HepG2 (cell line): ENCODE measurements around the gene IFIT5. TPM values are rescaled to one million over a fixed set of nuclear protein-coding genes. Genes with fewer than 3 reads are reported as not detected.
A peak's percentile ranks its signal among the peaks of the same experiment; 100 is the strongest.

ENCODE experiments used
- CEBPG ChIP-seq: IDR thresholded peaks from 2 replicates; pipeline ENCODE4 v1.6.1; 2016
- CSRNP2 ChIP-seq: sonication (generic); formaldehyde crosslinking; conservative IDR thresholded peaks from 2 replicates; pipeline ENCODE4 v1.8.0; 2022; ENCODE audit warnings: low read depth, missing genetic modification reagents
- GLI4 ChIP-seq: sonication (generic); formaldehyde crosslinking; IDR thresholded peaks from 2 replicates; pipeline ENCODE4 v1.5.1; 2020; ENCODE audit warnings: missing genetic modification reagents, mild to moderate bottlenecking, moderate library complexity, borderline replicate concordance
- NPAS2 ChIP-seq: sonication (generic); formaldehyde crosslinking; IDR thresholded peaks from 2 replicates; pipeline ENCODE4 v1.8.0; 2022; ENCODE audit warnings: mild to moderate bottlenecking, missing genetic modification reagents, borderline replicate concordance
- PAWR ChIP-seq: sonication (generic); formaldehyde crosslinking; IDR thresholded peaks from 2 replicates; pipeline ENCODE4 v1.4.0; 2020; ENCODE audit warnings: missing genetic modification reagents, mild to moderate bottlenecking, borderline replicate concordance
- SALL2 ChIP-seq: sonication (generic); formaldehyde crosslinking; IDR thresholded peaks from 2 replicates; pipeline ENCODE4 v1.8.1; 2023; ENCODE audit warnings: mild to moderate bottlenecking, missing genetic modification reagents, inconsistent platforms
- TBL1XR1 ChIP-seq: fragments of 150-350 bp; IDR thresholded peaks from 2 replicates; pipeline ENCODE4 v1.6.1; 2014; ENCODE audit warnings: borderline replicate concordance, low read length; ENCODE audit not compliant: partially characterized antibody
- ZNF382 ChIP-seq: sonication (generic); formaldehyde crosslinking; IDR thresholded peaks from 2 replicates; pipeline ENCODE4 v1.5.0; 2020; ENCODE audit warnings: missing genetic modification reagents, mild to moderate bottlenecking, borderline replicate concordance
- ZNF432 ChIP-seq: sonication (generic); formaldehyde crosslinking; IDR thresholded peaks from 2 replicates; pipeline ENCODE4 v1.5.0; 2020; ENCODE audit warnings: missing genetic modification reagents, mild to moderate bottlenecking, borderline replicate concordance
- ZNF577 ChIP-seq: sonication (generic); formaldehyde crosslinking; IDR thresholded peaks from 2 replicates; pipeline ENCODE4 v1.4.0; 2020; ENCODE audit warnings: mild to moderate bottlenecking, low read depth, missing genetic modification reagents, borderline replicate concordance
- ZNF703 ChIP-seq: sonication (generic); formaldehyde crosslinking; IDR thresholded peaks from 2 replicates; pipeline ENCODE4 v1.5.1; 2020; ENCODE audit warnings: missing genetic modification reagents, mild to moderate bottlenecking, moderate library complexity, borderline replicate concordance
- polyA plus RNA-seq, 8 experiments: library from polyadenylated mRNA; depleted of rRNA in 3 of 8; stranded (reverse) in 7 of 8; unstranded in 1 of 8; fragments of >200 nt; fragmentation: Illumina TruSeq in 4 of 8; extraction: Trizol in 4 of 8; gene quantifications; 2 replicates each; pipeline versions ENCODE4 v1.2.1 to v1.2.3, GENCODE V29; 2011 to 2016; ENCODE audit warnings: low read depth in 4 of 8, missing spikeins in 1 of 8, mixed read lengths in 1 of 8; ENCODE audit not compliant: insufficient read depth in 1 of 8
- total RNA-seq, 5 experiments: library from RNA; depleted of rRNA; stranded (reverse); fragments of >200 nt; fragmentation: Illumina TruSeq; extraction: Trizol; gene quantifications; 2 replicates each; pipeline ENCODE4 v1.2.3, GENCODE V29; 2016; ENCODE audit warnings: low read depth in 1 of 5
- TF ChIP-seq, protein P1 (sequence below): sonication (generic); formaldehyde crosslinking; IDR thresholded peaks from 2 replicates; pipeline ENCODE4 v1.5.0; 2020; ENCODE audit warnings: missing genetic modification reagents
- TF ChIP-seq, protein P2 (sequence below): sonication (generic); formaldehyde crosslinking; conservative IDR thresholded peaks from 2 replicates; pipeline ENCODE4 v1.4.0; 2020; ENCODE audit warnings: missing genetic modification reagents
- TF ChIP-seq, protein P3 (sequence below), 2 experiments: sonication (generic) in 1 of 2; formaldehyde crosslinking in 1 of 2; IDR thresholded peaks; 2 replicates each; pipeline versions ENCODE4 v1.4.0 to v1.6.1; 2018 to 2020; ENCODE audit warnings: missing genetic modification reagents in 2 of 2, borderline replicate concordance in 1 of 2, low read depth in 1 of 2, mild to moderate bottlenecking in 1 of 2, missing biosample characterization in 1 of 2
- TF ChIP-seq, protein P4 (sequence below): sonication (generic); formaldehyde crosslinking; IDR thresholded peaks from 2 replicates; pipeline ENCODE4 v1.4.0; 2020; ENCODE audit warnings: missing genetic modification reagents
- TF ChIP-seq, protein P5 (sequence below): sonication (generic); formaldehyde crosslinking; IDR thresholded peaks from 2 replicates; pipeline ENCODE4 v1.4.0; 2020; ENCODE audit warnings: missing genetic modification reagents

IFIT5 gene
- total and polyA plus RNA-seq, 2 of the 13 experiments (the other 11 are each of a cell fraction or from before 2014, with no cell fraction given), result 2.2 to 8.3 TPM

GRCh38 chr10:89414879-89415821 lies 782 bp downstream of the IFIT5 start (continued):
- TF ChIP-seq SALL2 (CRISPR knock-in tag), result no peak
- TF ChIP-seq GLI4 (CRISPR knock-in tag), result 0 out of 2 replicates have a peak, but pooled peaks have one; percentile 76
- TF ChIP-seq CSRNP2 (CRISPR knock-in tag), result no peak
- TF ChIP-seq NPAS2 (CRISPR knock-in tag), result no peak
- peak; percentile 69; the same call in 1 of the 2 replicates for TF ChIP-seq ZNF703 (CRISPR knock-in tag)
- TF ChIP-seq, protein P1, sequence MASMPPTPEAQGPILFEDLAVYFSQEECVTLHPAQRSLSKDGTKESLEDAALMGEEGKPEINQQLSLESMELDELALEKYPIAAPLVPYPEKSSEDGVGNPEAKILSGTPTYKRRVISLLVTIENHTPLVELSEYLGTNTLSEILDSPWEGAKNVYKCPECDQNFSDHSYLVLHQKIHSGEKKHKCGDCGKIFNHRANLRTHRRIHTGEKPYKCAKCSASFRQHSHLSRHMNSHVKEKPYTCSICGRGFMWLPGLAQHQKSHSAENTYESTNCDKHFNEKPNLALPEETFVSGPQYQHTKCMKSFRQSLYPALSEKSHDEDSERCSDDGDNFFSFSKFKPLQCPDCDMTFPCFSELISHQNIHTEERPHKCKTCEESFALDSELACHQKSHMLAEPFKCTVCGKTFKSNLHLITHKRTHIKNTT (CRISPR knock-in tag), result no peak
- no peak for TF ChIP-seq TBL1XR1
- no peak for TF ChIP-seq ZNF382
- TF ChIP-seq, protein P2, sequence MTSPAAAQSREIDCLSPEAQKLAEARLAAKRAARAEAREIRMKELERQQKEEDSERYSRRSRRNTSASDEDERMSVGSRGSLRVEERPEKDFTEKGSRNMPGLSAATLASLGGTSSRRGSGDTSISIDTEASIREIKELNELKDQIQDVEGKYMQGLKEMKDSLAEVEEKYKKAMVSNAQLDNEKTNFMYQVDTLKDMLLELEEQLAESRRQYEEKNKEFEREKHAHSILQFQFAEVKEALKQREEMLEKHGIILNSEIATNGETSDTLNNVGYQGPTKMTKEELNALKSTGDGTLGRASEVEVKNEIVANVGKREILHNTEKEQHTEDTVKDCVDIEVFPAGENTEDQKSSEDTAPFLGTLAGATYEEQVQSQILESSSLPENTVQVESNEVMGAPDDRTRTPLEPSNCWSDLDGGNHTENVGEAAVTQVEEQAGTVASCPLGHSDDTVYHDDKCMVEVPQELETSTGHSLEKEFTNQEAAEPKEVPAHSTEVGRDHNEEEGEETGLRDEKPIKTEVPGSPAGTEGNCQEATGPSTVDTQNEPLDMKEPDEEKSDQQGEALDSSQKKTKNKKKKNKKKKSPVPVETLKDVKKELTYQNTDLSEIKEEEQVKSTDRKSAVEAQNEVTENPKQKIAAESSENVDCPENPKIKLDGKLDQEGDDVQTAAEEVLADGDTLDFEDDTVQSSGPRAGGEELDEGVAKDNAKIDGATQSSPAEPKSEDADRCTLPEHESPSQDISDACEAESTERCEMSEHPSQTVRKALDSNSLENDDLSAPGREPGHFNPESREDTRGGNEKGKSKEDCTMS, result no peak
- TF ChIP-seq, protein P3, sequence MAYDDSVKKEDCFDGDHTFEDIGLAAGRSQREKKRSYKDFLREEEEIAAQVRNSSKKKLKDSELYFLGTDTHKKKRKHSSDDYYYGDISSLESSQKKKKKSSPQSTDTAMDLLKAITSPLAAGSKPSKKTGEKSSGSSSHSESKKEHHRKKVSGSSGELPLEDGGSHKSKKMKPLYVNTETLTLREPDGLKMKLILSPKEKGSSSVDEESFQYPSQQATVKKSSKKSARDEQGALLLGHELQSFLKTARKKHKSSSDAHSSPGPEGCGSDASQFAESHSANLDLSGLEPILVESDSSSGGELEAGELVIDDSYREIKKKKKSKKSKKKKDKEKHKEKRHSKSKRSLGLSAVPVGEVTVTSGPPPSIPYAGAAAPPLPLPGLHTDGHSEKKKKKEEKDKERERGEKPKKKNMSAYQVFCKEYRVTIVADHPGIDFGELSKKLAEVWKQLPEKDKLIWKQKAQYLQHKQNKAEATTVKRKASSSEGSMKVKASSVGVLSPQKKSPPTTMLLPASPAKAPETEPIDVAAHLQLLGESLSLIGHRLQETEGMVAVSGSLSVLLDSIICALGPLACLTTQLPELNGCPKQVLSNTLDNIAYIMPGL (CRISPR knock-in tag; IDR thresholded peaks at IDR 0.05; ENCODE audit: borderline replicate concordance in 1 of 2, low read depth in 1 of 2), result peak; percentile 23 to 82; a peak in 2 of 4 replicates
- no peak for TF ChIP-seq CEBPG (CRISPR knock-in tag)
- TF ChIP-seq, protein P4, sequence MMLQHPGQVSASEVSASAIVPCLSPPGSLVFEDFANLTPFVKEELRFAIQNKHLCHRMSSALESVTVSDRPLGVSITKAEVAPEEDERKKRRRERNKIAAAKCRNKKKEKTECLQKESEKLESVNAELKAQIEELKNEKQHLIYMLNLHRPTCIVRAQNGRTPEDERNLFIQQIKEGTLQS (CRISPR knock-in tag), result no peak; the same call in 1 of the 2 replicates
- TF ChIP-seq PAWR (CRISPR knock-in tag), result no peak
- TF ChIP-seq, protein P5, sequence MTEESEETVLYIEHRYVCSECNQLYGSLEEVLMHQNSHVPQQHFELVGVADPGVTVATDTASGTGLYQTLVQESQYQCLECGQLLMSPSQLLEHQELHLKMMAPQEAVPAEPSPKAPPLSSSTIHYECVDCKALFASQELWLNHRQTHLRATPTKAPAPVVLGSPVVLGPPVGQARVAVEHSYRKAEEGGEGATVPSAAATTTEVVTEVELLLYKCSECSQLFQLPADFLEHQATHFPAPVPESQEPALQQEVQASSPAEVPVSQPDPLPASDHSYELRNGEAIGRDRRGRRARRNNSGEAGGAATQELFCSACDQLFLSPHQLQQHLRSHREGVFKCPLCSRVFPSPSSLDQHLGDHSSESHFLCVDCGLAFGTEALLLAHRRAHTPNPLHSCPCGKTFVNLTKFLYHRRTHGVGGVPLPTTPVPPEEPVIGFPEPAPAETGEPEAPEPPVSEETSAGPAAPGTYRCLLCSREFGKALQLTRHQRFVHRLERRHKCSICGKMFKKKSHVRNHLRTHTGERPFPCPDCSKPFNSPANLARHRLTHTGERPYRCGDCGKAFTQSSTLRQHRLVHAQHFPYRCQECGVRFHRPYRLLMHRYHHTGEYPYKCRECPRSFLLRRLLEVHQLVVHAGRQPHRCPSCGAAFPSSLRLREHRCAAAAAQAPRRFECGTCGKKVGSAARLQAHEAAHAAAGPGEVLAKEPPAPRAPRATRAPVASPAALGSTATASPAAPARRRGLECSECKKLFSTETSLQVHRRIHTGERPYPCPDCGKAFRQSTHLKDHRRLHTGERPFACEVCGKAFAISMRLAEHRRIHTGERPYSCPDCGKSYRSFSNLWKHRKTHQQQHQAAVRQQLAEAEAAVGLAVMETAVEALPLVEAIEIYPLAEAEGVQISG (CRISPR knock-in tag), result no peak; the same call in 1 of the 2 replicates
- TF ChIP-seq ZNF432 (CRISPR knock-in tag), result no peak
- TF ChIP-seq ZNF577 (CRISPR knock-in tag), result no peak
